ENCODE data around the gene FAM124A.

The FAM124A gene

GRCh38 chr13:51178456-51179074 is 43.6 kb upstream of the FAM124A start:
- H2BK5ac ChIP-seq (ENCODE audit: low read depth, low read length, poor library complexity, severe bottlenecking): no peak overlapping the region
- H3K9me3 ChIP-seq (ENCODE audit: control insufficient read depth, low read length): no peaks in the 10 kb centered on the region
- no peak overlapping the region for H3K18ac ChIP-seq (ENCODE audit: low read depth in 1 of 2, low read length in 2 of 2)
- no peak overlapping the region for H4K8ac ChIP-seq (ENCODE audit: low read length)
- WGBS: 82% methylated on average over 4 of the region's 4 CpGs
- no peak for DNase-seq
- no peak overlapping the region for H2AK5ac ChIP-seq (ENCODE audit: low read length, severe bottlenecking)
- H3K36me3 ChIP-seq (ENCODE audit: control insufficient read depth in 1 of 2, insufficient read depth in 2 of 2, low read depth in 1 of 2, low read length in 2 of 2): no peaks in the 10 kb centered on the region
- no peak overlapping the region for H3K4me2 ChIP-seq (ENCODE audit: low read length, poor library complexity, severe bottlenecking)
- H3K9ac ChIP-seq (ENCODE audit: low read length): no peak overlapping the region
- no peaks in the 10 kb centered on the region for H3K4me1 ChIP-seq (ENCODE audit: control insufficient read depth, insufficient read depth, low read depth, low read length)
- no peaks in the 10 kb centered on the region for H3K79me1 ChIP-seq (replicated peaks; ENCODE audit: low read length, poor library complexity, severe bottlenecking)
- H4K91ac ChIP-seq (ENCODE audit: low read length): no peak overlapping the region
- H3K27me3 ChIP-seq (ENCODE audit: control insufficient read depth in 1 of 2, insufficient read depth in 1 of 2, low read length in 2 of 2): peaks cover 27 to 32% of the 10 kb centered on the region in 2 experiments
- no peak overlapping the region for H3K4me3 ChIP-seq (ENCODE audit: insufficient read depth in 1 of 2, low read depth in 1 of 2, low read length in 2 of 2)
- no peak overlapping the region for H2BK15ac ChIP-seq (ENCODE audit: low read depth, poor library complexity, severe bottlenecking)
- H2BK12ac ChIP-seq (ENCODE audit: low read length in 2 of 2): no peak overlapping the region
- no peak overlapping the region for H3K27ac ChIP-seq (ENCODE audit: low read length, poor library complexity, severe bottlenecking)
- H2BK120ac ChIP-seq (ENCODE audit: low read depth, low read length): no peak overlapping the region
- H2AFZ ChIP-seq (ENCODE audit: low read depth, low read length): no peak overlapping the region
- no peak overlapping the region for H3K14ac ChIP-seq (ENCODE audit: low read length in 2 of 2)
- no peak overlapping the region for H3K23ac ChIP-seq (ENCODE audit: low read length in 2 of 2)
- no peak overlapping the region for H3K4ac ChIP-seq (ENCODE audit: low read depth in 1 of 2, low read length in 2 of 2)

DNA sequence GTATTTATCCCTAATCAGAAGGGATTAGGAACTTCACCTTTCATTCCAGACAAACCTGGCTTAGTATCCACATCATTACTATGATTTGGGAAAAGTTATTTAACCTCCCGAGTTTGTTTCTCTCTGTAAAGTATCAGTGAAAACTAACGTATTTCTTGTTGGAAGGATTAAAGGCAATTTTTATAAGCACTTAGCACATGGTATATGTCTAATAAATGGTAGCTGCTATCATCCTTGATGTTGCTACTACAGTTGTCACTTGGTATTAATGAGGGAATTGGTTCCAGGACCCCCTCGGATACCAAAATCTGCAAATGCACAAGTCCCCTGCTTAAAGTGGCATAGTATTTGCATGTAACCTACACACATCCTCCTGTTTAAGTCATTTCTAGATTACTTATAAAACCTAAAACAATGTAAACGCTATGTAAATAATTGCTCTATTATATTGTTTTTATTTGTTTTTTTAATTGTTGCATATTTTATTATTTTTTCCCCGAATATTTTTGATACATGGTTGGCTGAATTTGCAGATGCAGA is 42.7 kb upstream of the FAM124A start:
- DNase-seq: no peak
- no peak overlapping the region for H3K18ac ChIP-seq (ENCODE audit: low read depth in 1 of 2, low read length in 2 of 2)
- H2BK5ac ChIP-seq (ENCODE audit: low read depth, low read length, poor library complexity, severe bottlenecking): no peak overlapping the region
- H3K4me2 ChIP-seq (ENCODE audit: low read length, poor library complexity, severe bottlenecking): no peak overlapping the region
- WGBS: 72% methylated on average over 3 of the region's 5 CpGs
- H3K36me3 ChIP-seq (ENCODE audit: control insufficient read depth in 1 of 2, insufficient read depth in 2 of 2, low read depth in 1 of 2, low read length in 2 of 2): no peaks in the 10 kb centered on the region
- peaks cover 27 to 32% of the 10 kb centered on the region in 2 experiments for H3K27me3 ChIP-seq (ENCODE audit: control insufficient read depth in 1 of 2, insufficient read depth in 1 of 2, low read length in 2 of 2)
- H3K4me3 ChIP-seq (ENCODE audit: insufficient read depth in 1 of 2, low read depth in 1 of 2, low read length in 2 of 2): no peak overlapping the region
- H3K4ac ChIP-seq (ENCODE audit: low read depth in 1 of 2, low read length in 2 of 2): no peak overlapping the region
- no peaks in the 10 kb centered on the region for H3K4me1 ChIP-seq (ENCODE audit: control insufficient read depth, insufficient read depth, low read depth, low read length)
- H3K79me1 ChIP-seq (replicated peaks; ENCODE audit: low read length, poor library complexity, severe bottlenecking): no peaks in the 10 kb centered on the region
- no peak overlapping the region for H3K14ac ChIP-seq (ENCODE audit: low read length in 2 of 2)
- H3K9ac ChIP-seq (ENCODE audit: low read length): no peak overlapping the region
- no peak overlapping the region for H3K23ac ChIP-seq (ENCODE audit: low read length in 2 of 2)
- no peak overlapping the region for H2AFZ ChIP-seq (ENCODE audit: low read depth, low read length)
- no peak overlapping the region for H3K27ac ChIP-seq (ENCODE audit: low read length, poor library complexity, severe bottlenecking)
- H4K8ac ChIP-seq (ENCODE audit: low read length): no peak overlapping the region
- H4K91ac ChIP-seq (ENCODE audit: low read length): no peak overlapping the region
- no peak overlapping the region for H2BK15ac ChIP-seq (ENCODE audit: low read depth, poor library complexity, severe bottlenecking)
- H2BK120ac ChIP-seq (ENCODE audit: low read depth, low read length): no peak overlapping the region
- no peaks in the 10 kb centered on the region for H3K9me3 ChIP-seq (ENCODE audit: control insufficient read depth, low read length)
- no peak overlapping the region for H2BK12ac ChIP-seq (ENCODE audit: low read length in 2 of 2)
- H2AK5ac ChIP-seq (ENCODE audit: low read length, severe bottlenecking): no peak overlapping the region

- no peak overlapping the region for H2AK5ac ChIP-seq (ENCODE audit: low read length, severe bottlenecking)
- no peak for DNase-seq
- no peak overlapping the region for H3K4me2 ChIP-seq (ENCODE audit: low read length, poor library complexity, severe bottlenecking)
- no peak overlapping the region for H2BK5ac ChIP-seq (ENCODE audit: low read depth, low read length, poor library complexity, severe bottlenecking)
- H3K9ac ChIP-seq (ENCODE audit: low read length): no peak overlapping the region
- no peak overlapping the region for H3K27ac ChIP-seq (ENCODE audit: low read length, poor library complexity, severe bottlenecking)
- no peak overlapping the region for H3K4me3 ChIP-seq (ENCODE audit: insufficient read depth in 1 of 2, low read depth in 1 of 2, low read length in 2 of 2)
- H3K18ac ChIP-seq (ENCODE audit: low read depth in 1 of 2, low read length in 2 of 2): no peak overlapping the region
- 8% methylated on average over 1 of the region's 2 CpGs for WGBS
- no peak overlapping the region for H3K23ac ChIP-seq (ENCODE audit: low read length in 2 of 2)
- H2BK12ac ChIP-seq (ENCODE audit: low read length in 2 of 2): no peak overlapping the region
- H4K91ac ChIP-seq (ENCODE audit: low read length): no peak overlapping the region
- H3K14ac ChIP-seq (ENCODE audit: low read length in 2 of 2): no peak overlapping the region
- H3K27me3 ChIP-seq (ENCODE audit: control insufficient read depth in 1 of 2, insufficient read depth in 1 of 2, low read length in 2 of 2): peaks cover 27 to 29% of the 10 kb centered on the region in 2 experiments
- no peak overlapping the region for H2BK120ac ChIP-seq (ENCODE audit: low read depth, low read length)
- H4K8ac ChIP-seq (ENCODE audit: low read length): no peak overlapping the region
- H2BK15ac ChIP-seq (ENCODE audit: low read depth, poor library complexity, severe bottlenecking): no peak overlapping the region
- H3K9me3 ChIP-seq (ENCODE audit: control insufficient read depth, low read length): no peaks in the 10 kb centered on the region
- no peak overlapping the region for H2AFZ ChIP-seq (ENCODE audit: low read depth, low read length)
- no peaks in the 10 kb centered on the region for H3K36me3 ChIP-seq (ENCODE audit: control insufficient read depth in 1 of 2, insufficient read depth in 2 of 2, low read depth in 1 of 2, low read length in 2 of 2)
- H3K4ac ChIP-seq (ENCODE audit: low read depth in 1 of 2, low read length in 2 of 2): no peak overlapping the region
- H3K79me1 ChIP-seq (replicated peaks; ENCODE audit: low read length, poor library complexity, severe bottlenecking): no peaks in the 10 kb centered on the region
- H3K4me1 ChIP-seq (ENCODE audit: control insufficient read depth, insufficient read depth, low read depth, low read length): no peaks in the 10 kb centered on the region
Observed at GRCh38 chr13:51180853-51181511, 41.2 kb upstream of the FAM124A start.

DNA sequence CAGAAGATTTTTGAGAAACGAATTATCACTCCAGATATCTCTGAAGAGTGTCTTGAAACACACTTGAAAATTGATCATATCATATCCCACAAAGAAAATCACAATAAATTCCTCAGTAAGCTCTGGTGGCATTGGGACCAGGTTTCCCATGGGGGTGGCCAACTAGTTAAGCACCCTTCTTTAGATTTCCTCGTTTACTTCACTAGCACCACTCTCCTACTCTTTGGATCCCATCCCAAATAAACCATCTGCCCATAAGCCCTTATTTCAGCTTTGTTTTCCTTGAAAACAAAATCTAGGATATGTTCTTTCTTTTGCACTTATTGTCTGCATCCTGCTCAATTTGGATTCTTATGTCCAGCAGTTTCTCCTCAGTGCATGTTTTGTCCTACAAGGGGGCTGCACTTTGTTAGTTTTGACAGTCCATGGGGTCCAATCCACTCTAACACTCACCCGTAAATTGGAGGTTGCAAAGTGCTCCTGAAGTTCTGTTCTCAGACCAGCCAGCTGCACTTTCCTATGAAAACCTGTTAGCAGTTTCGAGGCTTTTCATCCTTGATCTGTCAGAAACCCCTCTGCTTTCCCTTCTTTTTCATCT is 40.3 kb upstream of the FAM124A start:
- no peak for DNase-seq
- Histone ChIP-seq H2BK120ac (ENCODE audit: low read depth, low read length) (no peak overlapping the region), H3K4me2 (ENCODE audit: low read length, poor library complexity, severe bottlenecking) (no peak overlapping the region), H3K18ac (ENCODE audit: low read depth in 1 of 2, low read length in 2 of 2) (no peak overlapping the region), H3K36me3 (ENCODE audit: control insufficient read depth in 1 of 2, insufficient read depth in 2 of 2, low read depth in 1 of 2, low read length in 2 of 2) (no peaks in the 10 kb centered on the region), H4K8ac (ENCODE audit: low read length) (no peak overlapping the region), H3K27me3 (ENCODE audit: control insufficient read depth in 1 of 2, insufficient read depth in 1 of 2, low read length in 2 of 2) (peaks cover 27 to 29% of the 10 kb centered on the region in 2 experiments), H2BK12ac (ENCODE audit: low read length in 2 of 2) (no peak overlapping the region), H2AFZ (ENCODE audit: low read depth, low read length) (no peak overlapping the region), H4K91ac (ENCODE audit: low read length) (no peak overlapping the region), H3K4me1 (ENCODE audit: control insufficient read depth, insufficient read depth, low read depth, low read length) (no peaks in the 10 kb centered on the region), H2AK5ac (ENCODE audit: low read length, severe bottlenecking) (no peak overlapping the region), H2BK5ac (ENCODE audit: low read depth, low read length, poor library complexity, severe bottlenecking) (no peak overlapping the region), H3K4ac (ENCODE audit: low read depth in 1 of 2, low read length in 2 of 2) (no peak overlapping the region), H3K4me3 (ENCODE audit: insufficient read depth in 1 of 2, low read depth in 1 of 2, low read length in 2 of 2) (no peak overlapping the region), H2BK15ac (ENCODE audit: low read depth, poor library complexity, severe bottlenecking) (no peak overlapping the region), H3K9ac (ENCODE audit: low read length) (no peak overlapping the region), H3K14ac (ENCODE audit: low read length in 2 of 2) (no peak overlapping the region), H3K27ac (ENCODE audit: low read length, poor library complexity, severe bottlenecking) (no peak overlapping the region), H3K9me3 (ENCODE audit: control insufficient read depth, low read length) (no peaks in the 10 kb centered on the region), H3K79me1 (replicated peaks; ENCODE audit: low read length, poor library complexity, severe bottlenecking) (no peaks in the 10 kb centered on the region), H3K23ac (ENCODE audit: low read length in 2 of 2) (no peak overlapping the region)
- 62% methylated on average over 3 of the region's 4 CpGs for WGBS
